Mononuclear cell (primary cell): ENCODE data around the gene PPP2R5C. TPM values are rescaled to one million over a fixed set of nuclear protein-coding genes. Genes with fewer than 3 reads are reported as not detected.

ENCODE experiments used
- H3K27me3 ChIP-seq: 2 replicates; pipeline ENCODE4 v1.6.0; 2011; ENCODE audit warnings: low read length, control low read depth; ENCODE audit not compliant: insufficient read depth
- H3K4me1 ChIP-seq: 2 replicates; pipeline ENCODE4 v1.5.1; 2011; ENCODE audit warnings: mild to moderate bottlenecking, low read length, control low read depth; ENCODE audit not compliant: insufficient read depth
- H3K4me3 ChIP-seq: 2 replicates; pipeline ENCODE4 v1.5.1; 2011; ENCODE audit warnings: mild to moderate bottlenecking, low read length, moderate library complexity
- H3K9me3 ChIP-seq: 2 replicates; pipeline ENCODE4 v1.5.1; 2011; ENCODE audit warnings: low read depth, mild to moderate bottlenecking, control low read depth, low read length
- total RNA-seq: library from RNA; depleted of rRNA; stranded (reverse); fragments of >200 nt; gene quantifications from one replicate; pipeline ENCODE4 v1.2.3, GENCODE V29; 2012

Gene PPP2R5C
- total RNA-seq, 1 donor, result 466 TPM

DNA sequence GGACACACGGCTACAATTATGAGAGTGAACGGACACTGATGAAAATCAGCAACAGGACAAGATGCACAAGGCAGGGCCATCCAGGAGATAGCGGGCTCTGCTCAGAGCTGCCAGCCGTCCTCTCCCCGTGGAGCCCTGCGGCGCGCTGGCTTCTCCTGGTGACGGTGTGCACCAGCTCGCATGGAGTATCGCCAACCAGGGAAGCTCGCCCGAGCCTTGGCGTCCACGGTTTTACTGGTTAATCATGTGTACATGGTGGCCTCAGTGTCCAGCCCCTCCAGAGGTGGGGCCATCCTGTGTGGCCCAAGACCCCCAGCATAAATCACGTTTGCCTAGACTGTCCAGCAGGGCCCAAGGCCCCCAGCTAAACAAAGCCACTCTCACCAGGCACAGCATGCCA, 171.7 kb downstream of the PPP2R5C start:
- no peak overlapping the region for H3K4me3 ChIP-seq
- H3K4me1 ChIP-seq, result no peaks in the 10 kb centered on the region
- no peaks in the 10 kb centered on the region for H3K9me3 ChIP-seq
- no peaks in the 10 kb centered on the region for H3K27me3 ChIP-seq

DNA sequence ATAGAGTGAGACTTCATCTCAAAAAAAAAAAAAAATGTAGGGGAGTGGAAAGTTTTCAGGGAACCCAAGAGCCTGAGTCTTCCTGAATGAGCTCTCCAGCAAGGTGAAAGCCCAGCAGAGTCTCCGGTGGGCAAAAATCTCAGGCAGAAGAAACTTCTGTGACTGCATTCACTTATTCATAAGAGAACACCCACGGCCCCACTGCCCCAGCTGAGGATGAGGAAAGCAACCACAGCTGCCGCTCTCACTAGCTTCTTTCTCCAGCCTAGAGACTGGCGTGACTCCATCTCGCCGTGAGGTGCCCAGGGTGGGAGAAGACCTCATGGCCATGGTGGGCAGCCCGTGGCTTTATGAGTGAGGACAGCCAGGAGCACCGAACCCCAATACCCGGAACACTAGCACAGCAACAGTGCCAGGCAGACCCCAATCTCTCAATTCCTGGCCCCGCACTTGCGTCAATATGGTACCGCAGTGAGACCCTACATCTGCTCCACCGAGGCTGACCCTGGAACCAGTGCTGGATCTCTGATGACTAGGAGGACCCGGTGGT, 173.2 kb downstream of the PPP2R5C start:
- no peaks in the 10 kb centered on the region for H3K4me1 ChIP-seq
- H3K4me3 ChIP-seq, result no peak overlapping the region
- H3K9me3 ChIP-seq, result no peaks in the 10 kb centered on the region
- peaks cover 4% of the 10 kb centered on the region for H3K27me3 ChIP-seq

DNA sequence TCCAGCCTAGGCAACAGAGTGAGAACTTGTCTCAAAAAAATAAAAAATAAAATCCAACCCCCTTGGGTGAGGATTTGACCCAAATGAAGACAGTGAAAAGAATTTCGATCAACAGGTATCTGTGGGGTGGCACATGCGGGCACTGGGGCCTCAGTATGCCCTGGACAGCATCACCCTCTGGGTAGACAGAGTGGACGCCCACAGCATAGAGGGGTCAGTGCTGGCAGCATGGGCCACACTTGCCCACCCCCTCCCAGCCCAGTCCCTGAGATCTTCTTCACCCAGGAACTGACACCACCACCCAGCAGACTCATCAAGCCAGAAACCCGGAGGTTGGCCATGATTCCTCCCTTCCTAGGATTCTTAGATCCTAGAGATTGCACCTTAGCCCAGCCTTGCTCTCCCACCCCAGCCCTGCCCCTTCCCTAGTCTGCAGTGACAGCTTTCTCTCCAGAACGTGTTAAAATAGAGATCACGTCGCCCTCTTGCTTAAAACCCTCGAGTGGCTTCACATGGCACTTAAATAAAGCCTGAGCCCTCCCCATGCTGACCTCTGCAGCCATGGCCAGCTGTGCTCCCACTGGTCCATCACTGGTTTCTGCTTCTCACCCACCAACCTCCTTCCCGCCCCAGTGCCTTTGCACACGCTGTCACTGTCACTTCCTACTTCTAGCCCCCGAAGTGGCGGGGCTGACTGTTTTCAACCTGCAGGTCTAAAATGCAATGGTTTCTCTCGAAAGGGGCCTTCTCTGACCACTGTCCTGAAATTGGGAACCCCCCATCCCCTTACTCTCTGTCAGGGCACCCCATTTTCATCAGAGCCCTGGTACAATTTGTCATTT, 176.6 kb downstream of the PPP2R5C start:
- H3K27me3 ChIP-seq, result peaks cover 7% of the 10 kb centered on the region
- H3K4me3 ChIP-seq, result no peak overlapping the region
- no peaks in the 10 kb centered on the region for H3K4me1 ChIP-seq
- H3K9me3 ChIP-seq, result no peaks in the 10 kb centered on the region

DNA sequence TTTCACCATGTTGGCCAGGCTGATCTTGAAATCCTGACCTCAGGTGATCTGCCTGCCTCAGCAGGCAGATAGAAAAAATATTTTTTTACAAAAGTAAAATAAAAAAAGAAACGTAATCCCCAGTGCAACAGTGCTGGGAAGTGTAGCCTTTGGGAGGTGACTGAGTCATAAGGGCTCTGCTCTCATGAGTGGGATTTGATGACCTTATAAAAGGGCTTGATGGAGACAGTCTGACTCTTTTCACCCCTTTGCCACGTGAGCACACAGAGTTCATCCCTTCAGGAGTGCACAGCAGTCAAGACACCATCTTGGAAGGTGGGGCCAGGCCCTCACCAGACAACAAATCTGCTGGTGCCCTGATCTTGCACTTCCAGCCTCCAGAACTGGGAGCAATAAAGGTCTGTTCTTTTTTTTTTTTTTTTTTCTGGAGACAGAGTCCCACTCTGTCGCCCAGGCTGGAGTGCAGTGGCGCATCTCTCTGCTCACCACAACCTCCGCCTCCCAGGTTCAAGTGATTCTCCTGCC, 178.2 kb downstream of the PPP2R5C start:
- Histone ChIP-seq H3K4me3 (no peak overlapping the region), H3K4me1 (no peaks in the 10 kb centered on the region), H3K9me3 (no peaks in the 10 kb centered on the region), H3K27me3 (peaks cover 17% of the 10 kb centered on the region)

DNA sequence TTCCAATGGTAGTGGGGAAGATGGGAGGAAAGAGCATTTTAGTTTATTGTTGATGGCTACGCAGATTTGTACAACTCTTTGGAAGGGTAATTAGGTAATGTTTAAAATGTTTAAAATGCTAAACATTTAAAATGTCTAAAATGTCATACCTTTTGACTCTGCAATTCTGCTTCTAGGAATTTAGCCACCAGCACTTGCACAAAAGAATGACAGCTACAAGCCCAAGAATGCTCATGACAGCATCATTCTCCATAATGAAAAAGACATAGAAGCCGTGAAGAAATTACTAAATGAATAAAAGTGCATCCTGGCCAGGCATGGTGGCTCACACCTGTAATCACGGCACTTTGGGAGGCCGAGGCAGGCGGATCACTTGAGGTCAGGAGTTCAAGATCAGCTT, 182.9 kb downstream of the PPP2R5C start:
- Histone ChIP-seq H3K9me3 (no peaks in the 10 kb centered on the region), H3K27me3 (peaks cover 19% of the 10 kb centered on the region), H3K4me1 (peaks cover 16% of the 10 kb centered on the region), H3K4me3 (no peak overlapping the region)

DNA sequence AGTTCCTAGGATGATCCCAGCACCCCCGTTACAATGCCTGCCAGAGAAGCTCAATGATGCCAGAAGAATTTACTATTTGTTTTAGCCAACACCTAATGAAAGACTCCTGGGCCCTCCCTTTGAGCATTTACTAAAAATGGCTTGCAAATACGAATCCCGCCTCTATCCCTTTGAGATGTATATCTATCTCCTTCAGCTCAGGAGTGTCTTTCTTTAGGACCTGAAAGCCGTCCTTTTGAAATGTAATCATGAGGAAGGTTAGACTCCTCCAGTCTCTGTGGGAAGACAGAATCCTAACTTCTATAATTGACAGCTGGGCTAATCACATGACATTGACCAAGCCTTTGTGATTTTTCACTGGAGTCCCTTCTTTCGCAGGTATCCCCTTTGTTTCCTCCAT, 183.7 kb downstream of the PPP2R5C start:
- H3K4me3 ChIP-seq, result no peak overlapping the region
- H3K4me1 ChIP-seq, result peaks cover 18% of the 10 kb centered on the region
- peaks cover 19% of the 10 kb centered on the region for H3K27me3 ChIP-seq
- no peaks in the 10 kb centered on the region for H3K9me3 ChIP-seq

DNA sequence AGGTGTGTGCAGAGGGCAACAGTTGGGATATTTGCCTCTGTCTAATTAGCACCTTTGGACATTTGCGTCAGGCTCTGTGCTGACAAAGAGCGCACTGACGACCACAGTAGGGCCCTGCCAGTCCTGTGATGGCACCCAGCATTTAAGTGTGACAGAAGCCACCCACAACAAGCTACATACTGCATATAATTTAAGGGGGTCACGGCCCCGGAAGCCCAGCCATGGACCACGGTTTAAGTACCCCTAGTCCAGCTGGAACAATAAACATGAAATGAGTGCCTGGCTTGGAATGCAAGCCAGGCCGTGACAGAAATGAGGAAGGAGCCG, 186.0 kb downstream of the PPP2R5C start:
- no peaks in the 10 kb centered on the region for H3K9me3 ChIP-seq
- peaks cover 18% of the 10 kb centered on the region for H3K4me1 ChIP-seq
- H3K4me3 ChIP-seq, result peak overlapping the region; percentile 64
- H3K27me3 ChIP-seq, result peaks cover 18% of the 10 kb centered on the region

DNA sequence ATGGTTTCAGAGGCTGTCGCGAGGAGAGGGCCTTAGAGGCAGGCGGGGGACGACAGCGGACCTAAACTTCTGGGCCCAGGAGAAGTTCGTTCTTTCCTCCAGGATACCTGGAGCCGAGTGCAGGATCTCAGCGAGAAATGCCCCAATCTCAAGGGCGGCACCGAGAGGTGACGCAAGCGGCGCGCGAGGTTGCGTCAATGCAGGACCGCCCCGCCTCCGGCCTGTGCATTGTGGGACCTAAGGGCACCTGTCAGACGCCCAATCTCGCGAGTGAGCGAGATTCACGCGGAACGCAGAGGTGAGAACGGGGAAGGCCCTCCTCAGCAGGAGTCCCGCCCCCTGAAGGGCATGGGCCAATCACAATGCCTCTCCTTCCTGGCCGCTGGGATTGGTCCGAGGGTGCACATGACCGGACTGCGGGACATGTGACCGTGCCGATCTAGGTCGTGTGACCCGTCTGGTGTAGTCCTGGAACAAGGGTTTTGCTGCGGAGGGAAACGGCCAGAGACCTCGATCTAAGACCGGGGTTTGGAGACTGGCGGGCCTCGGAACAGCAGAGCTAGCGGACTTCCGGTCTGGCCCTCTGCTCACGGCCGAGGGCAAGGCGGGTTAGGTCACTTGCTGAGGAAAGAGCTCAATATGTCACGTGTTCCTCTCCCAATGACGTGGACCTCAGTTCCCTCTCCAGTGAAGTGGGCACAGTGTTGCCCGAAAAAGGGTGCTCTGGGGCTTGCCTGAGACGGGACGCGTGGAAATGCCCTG, 186.6 kb downstream of the PPP2R5C start:
- H3K9me3 ChIP-seq, result no peaks in the 10 kb centered on the region
- peaks cover 16% of the 10 kb centered on the region for H3K27me3 ChIP-seq
- H3K4me3 ChIP-seq, result peak overlapping the region; percentile 64
- H3K4me1 ChIP-seq, result peaks cover 18% of the 10 kb centered on the region

DNA sequence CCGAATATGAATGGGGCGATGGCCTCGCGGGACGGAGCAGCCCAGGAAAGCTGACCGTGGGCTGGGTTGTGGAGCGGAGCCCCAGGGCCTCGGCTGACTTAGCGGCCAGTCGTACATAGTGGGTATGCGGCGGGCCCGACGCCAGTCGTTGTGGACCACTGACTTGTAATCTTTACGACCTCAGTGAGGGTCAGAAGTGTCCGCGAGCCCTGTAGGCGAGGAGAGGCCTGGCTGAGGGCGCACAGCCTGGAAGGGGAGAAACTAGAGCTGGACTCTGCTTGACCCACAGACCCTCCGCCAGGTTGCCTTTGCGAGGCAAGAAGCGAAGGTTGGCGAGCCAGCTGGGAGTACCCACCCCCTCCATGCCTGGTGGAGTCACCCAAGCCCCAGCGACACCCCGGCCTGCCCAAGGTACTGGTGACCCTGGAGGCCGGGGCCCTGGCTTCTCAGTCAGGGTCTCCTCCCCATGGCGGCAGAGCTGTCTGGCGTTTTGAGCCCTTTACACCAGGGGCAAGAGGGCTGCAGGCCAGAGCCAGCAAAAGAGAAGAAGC, 187.2 kb downstream of the PPP2R5C start:
- H3K4me1 ChIP-seq, result peaks cover 18% of the 10 kb centered on the region
- no peaks in the 10 kb centered on the region for H3K9me3 ChIP-seq
- peak overlapping the region; percentile 64 for H3K4me3 ChIP-seq
- peaks cover 14% of the 10 kb centered on the region for H3K27me3 ChIP-seq

DNA sequence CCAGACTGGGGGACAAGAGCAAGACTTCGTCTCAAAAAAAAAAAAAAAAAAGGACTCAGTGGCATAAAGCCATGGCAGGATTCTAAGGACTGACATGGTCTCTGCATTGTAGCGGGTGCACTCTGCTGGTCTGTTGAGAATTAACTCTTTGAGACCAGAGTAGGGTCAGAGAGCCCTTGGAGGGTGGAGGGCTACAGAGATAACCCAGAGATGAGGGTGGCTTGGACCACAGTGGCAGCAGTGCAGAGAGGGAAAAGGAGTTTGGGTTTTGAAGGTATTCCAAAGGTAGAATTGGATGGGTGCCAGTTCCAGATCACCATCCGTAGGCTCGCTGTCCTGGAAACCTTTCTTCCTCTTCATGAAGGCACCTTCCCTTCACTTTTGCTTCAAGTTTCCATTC, 188.6 kb downstream of the PPP2R5C start:
- H3K4me3 ChIP-seq, result no peak overlapping the region
- no peaks in the 10 kb centered on the region for H3K9me3 ChIP-seq
- peaks cover 18% of the 10 kb centered on the region for H3K4me1 ChIP-seq
- H3K27me3 ChIP-seq, result peaks cover 3% of the 10 kb centered on the region

DNA sequence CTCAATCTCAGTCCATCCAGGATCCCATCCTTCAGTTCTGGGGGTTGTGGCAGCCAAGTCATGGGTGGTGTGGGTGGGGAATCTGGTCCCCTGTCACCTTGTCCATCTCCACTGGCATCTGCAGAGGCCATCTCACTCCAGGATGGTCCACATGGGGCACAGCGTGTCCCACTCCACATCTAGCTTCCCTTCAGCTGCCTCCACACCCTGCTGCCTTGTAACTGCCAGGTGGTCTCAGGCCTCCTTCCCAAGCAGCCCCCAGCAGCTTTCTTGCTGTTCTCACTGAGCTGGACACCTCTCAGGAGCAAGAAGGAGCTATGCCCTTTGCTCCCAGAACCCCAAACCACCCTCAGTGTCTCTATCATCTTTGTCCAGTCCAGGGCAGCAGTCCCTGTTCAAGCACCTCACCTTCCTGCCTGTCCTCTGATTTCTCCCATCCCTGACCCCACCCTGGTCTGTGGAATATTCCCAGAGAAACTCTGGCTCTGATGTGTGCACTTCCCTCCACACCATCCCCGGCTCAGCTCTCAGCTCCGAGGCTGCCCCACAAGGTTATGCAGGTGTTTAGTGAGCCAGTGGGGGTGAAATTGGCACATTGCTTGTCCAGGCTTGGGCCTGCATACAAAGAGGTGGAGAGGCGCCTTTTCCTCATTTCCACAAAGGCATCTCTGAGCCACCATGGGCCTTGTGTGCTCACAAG, 189.2 kb downstream of the PPP2R5C start:
- no peaks in the 10 kb centered on the region for H3K27me3 ChIP-seq
- H3K4me3 ChIP-seq, result no peak overlapping the region
- H3K4me1 ChIP-seq, result peaks cover 18% of the 10 kb centered on the region
- no peaks in the 10 kb centered on the region for H3K9me3 ChIP-seq

DNA sequence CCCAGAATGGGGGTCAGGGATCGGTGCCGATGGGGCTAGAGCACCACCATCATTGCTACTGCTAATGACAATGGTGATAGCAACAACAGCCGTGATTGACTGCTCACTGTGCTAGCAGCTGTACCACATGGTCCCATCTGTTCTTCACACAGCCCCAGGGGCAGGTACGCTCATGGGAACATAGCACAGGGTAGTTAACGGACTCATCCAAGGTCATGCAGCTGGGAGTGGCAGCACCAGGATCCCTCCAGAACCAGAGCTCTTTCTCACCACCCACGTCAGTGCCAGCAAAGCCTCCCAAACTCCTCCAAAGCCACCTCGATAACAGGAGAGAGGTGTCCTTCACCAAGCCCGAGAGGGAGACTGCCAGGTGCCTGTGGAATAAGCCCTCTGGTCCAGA, 191.6 kb downstream of the PPP2R5C start:
- H3K9me3 ChIP-seq, result no peaks in the 10 kb centered on the region
- no peak overlapping the region for H3K4me3 ChIP-seq
- H3K27me3 ChIP-seq, result no peaks in the 10 kb centered on the region
- H3K4me1 ChIP-seq, result peaks cover 12% of the 10 kb centered on the region

DNA sequence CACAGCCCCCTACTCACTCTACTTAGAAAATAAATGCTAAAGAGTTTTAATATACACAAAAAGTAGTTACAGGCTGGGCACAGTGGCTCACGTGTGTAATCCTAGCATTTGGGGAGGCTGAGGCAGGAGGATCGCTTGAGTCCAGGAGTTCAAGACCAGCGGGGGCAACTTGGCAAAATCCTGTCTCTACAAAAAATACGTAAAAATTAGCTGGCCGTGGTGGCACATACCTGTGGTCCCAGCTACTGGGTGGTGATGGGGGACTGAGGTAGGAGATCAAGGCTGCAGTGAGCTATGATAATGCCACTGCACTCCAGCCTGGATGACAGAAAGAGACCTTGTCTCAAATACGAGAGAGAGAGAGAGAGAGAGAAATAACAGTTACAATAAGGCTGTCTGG, 193.0 kb downstream of the PPP2R5C start:
- Histone ChIP-seq H3K4me3 (no peak overlapping the region), H3K9me3 (no peaks in the 10 kb centered on the region), H3K27me3 (no peaks in the 10 kb centered on the region), H3K4me1 (peaks cover 1% of the 10 kb centered on the region)

DNA sequence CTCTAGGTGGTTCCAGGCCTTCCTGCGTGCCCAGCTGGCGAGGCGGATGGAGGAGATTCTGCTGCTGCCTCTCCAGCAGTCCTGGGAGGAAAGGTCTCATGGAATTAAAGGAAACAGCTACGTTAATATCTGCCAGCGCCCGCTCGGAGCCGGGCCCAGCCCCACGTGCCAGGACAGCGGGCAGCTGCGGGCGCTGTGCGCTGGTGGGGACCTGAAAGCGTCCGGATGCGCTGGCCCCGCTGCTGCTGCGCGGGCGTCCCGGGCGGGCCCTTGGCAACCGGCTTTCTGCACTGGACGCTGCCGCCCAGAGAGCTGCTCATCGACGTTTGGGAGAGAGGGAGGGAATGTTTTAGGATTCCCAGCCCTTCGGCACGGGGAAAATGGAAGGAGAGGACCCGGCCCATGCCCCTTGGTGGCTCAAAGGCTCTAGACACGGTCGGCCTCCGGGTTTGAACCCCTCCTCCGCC, 194.2 kb downstream of the PPP2R5C start:
- Histone ChIP-seq H3K4me3 (no peak overlapping the region), H3K27me3 (no peaks in the 10 kb centered on the region), H3K4me1 (no peaks in the 10 kb centered on the region), H3K9me3 (no peaks in the 10 kb centered on the region)
